Caco-2 (cell line): ENCODE data around the gene ASTN1. TPM values are rescaled to one million over a fixed set of nuclear protein-coding genes. Genes with fewer than 3 reads are reported as not detected.

ENCODE experiments used
- BruUV-seq: library from RNA; stranded (reverse); fragments of 400-500 nt; replicated peaks from 2 replicates; lab custom pipeline; 2021; lab: Mats Ljungman, UMichigan
- CTCF ChIA-PET: fragments of 300-600 bp; sonication (Branson Sonifier 250); formaldehyde crosslinking; loops from one replicate; lab custom pipeline; 2022; ENCODE audit warnings: antibody characterized with exemption; lab: Charles Lee
- POLR2A ChIA-PET: fragments of 300-600 bp; sonication (Branson Sonifier 250); formaldehyde crosslinking; loops from one replicate; lab custom pipeline; 2022; ENCODE audit warnings: antibody characterized with exemption; lab: Charles Lee
- DNase-seq, 2 experiments: peaks; one replicate each; pipeline versions ENCODE4 v3.0.0 to v3.0.0-alpha.2; 2020 to 2022
- H3K27me3 ChIP-seq: replicated peaks from 2 replicates; pipeline ENCODE4 v1.6.0; 2011; ENCODE audit warnings: low read length; ENCODE audit not compliant: control insufficient read depth, insufficient read depth
- H3K36me3 ChIP-seq: 2 replicates; pipeline ENCODE4 v1.5.1; 2011; ENCODE audit warnings: low read length; ENCODE audit not compliant: control insufficient read depth, insufficient read depth
- H3K4me1 ChIP-seq: fragments of 250-450 bp; sonication (Bioruptor Pico); 2 replicates; pipeline ENCODE4 v1.5.1; 2020; ENCODE audit warnings: mild to moderate bottlenecking
- H3K4me3 ChIP-seq: 2 replicates; pipeline ENCODE4 v1.5.1; 2011; ENCODE audit warnings: low read depth, mild to moderate bottlenecking, control low read depth, low read length
- H3K9me3 ChIP-seq: fragments of 250-450 bp; sonication (Bioruptor Pico); 2 replicates; pipeline ENCODE4 v1.5.1; 2020; ENCODE audit warnings: mild to moderate bottlenecking, moderate library complexity
- H3K27ac Mint-ChIP-seq: one replicate; pipeline ENCODE4 v1.8.0; 2022; ENCODE audit warnings: mixed read lengths; ENCODE audit not compliant: unreplicated experiment
- H3K27me3 Mint-ChIP-seq: one replicate; pipeline ENCODE4 v1.8.0; 2022; ENCODE audit warnings: mixed read lengths; ENCODE audit not compliant: insufficient read depth, unreplicated experiment
- H3K36me3 Mint-ChIP-seq: one replicate; pipeline ENCODE4 v1.8.0; 2022; ENCODE audit warnings: mild to moderate bottlenecking, mixed read lengths; ENCODE audit not compliant: insufficient read depth, unreplicated experiment
- H3K4me1 Mint-ChIP-seq: one replicate; pipeline ENCODE4 v1.8.0; 2022; ENCODE audit warnings: low read depth, mixed read lengths; ENCODE audit not compliant: unreplicated experiment
- H3K4me3 Mint-ChIP-seq: one replicate; pipeline ENCODE4 v1.8.0; 2022; ENCODE audit warnings: mild to moderate bottlenecking, moderate library complexity, mixed read lengths; ENCODE audit not compliant: unreplicated experiment
- H3K9me3 Mint-ChIP-seq: one replicate; pipeline ENCODE4 v1.8.0; 2022; ENCODE audit warnings: mixed read lengths; ENCODE audit not compliant: unreplicated experiment
- CTCF ChIP-seq, 2 experiments: fragments of 200-600 bp in 1 of 2; IDR thresholded peaks; 1 replicate in 1 of 2; 2 replicates in 1 of 2; pipeline versions ENCODE4 v1.5.1 to v1.8.0; 2011 to 2022; ENCODE audit warnings: antibody characterized with exemption in 1 of 2, control low read depth in 1 of 2, inconsistent platforms in 1 of 2, low read depth in 1 of 2, low read length in 1 of 2, mild to moderate bottlenecking in 1 of 2, moderate library complexity in 1 of 2; ENCODE audit not compliant: insufficient read depth in 1 of 2, severe bottlenecking in 1 of 2, unreplicated experiment in 1 of 2
- intact Hi-C: fragments of 100-400 bp; cut with micrococcal nuclease; formaldehyde crosslinking; loops from one replicate; pipeline ENCODE4 v1.10.0; 2022; ENCODE audit not compliant: unreplicated experiment
- total RNA-seq: library from RNA; stranded (reverse); gene quantifications from 2 replicates; pipeline ENCODE4 v1.2.3, GENCODE V29; 2022

The ASTN1 gene
- total RNA-seq, 1 experiment from 2014 or later = not detected

- POLR2A ChIA-PET = no interaction called here
- Histone ChIP-seq H3K27me3 (no peaks in the 10 kb centered on the region), H3K9me3 (no peaks in the 10 kb centered on the region), H3K4me1 (no peaks in the 10 kb centered on the region), H3K36me3 (no peaks in the 10 kb centered on the region), H3K4me3 (no peak overlapping the region)
- H3K9me3 Mint-ChIP-seq = no peaks in the 10 kb centered on the region
- no peaks in the 10 kb centered on the region for H3K36me3 Mint-ChIP-seq
- H3K4me3 Mint-ChIP-seq = no peak overlapping the region
- intact Hi-C loops = no loop called here
- TF ChIP-seq CTCF (IDR thresholded peaks at IDR 0.05; ENCODE audit: insufficient read depth in 1 of 2, low read depth in 1 of 2, low read length in 1 of 2, severe bottlenecking in 1 of 2, unreplicated experiment in 1 of 2) = no peak
- H3K4me1 Mint-ChIP-seq = no peaks in the 10 kb centered on the region
- H3K27ac Mint-ChIP-seq = no peak overlapping the region
- BruUV-seq = no TSS peak
- CTCF ChIA-PET = no interaction called here
- DNase-seq = no peak
- H3K27me3 Mint-ChIP-seq = peaks cover 21% of the 10 kb centered on the region
Measured at GRCh38 chr1:176847052-176847451, 317.5 kb downstream of the ASTN1 start.

GRCh38 chr1:176843352-176844297, 320.9 kb downstream of the ASTN1 start:
- CTCF ChIA-PET = no interaction called here
- Mint-ChIP-seq H3K4me1 (no peaks in the 10 kb centered on the region), H3K4me3 (no peak overlapping the region), H3K9me3 (no peaks in the 10 kb centered on the region), H3K36me3 (no peaks in the 10 kb centered on the region), H3K27ac (no peak overlapping the region), H3K27me3 (peaks cover 15% of the 10 kb centered on the region)
- POLR2A ChIA-PET = no interaction called here
- Histone ChIP-seq H3K27me3 (no peaks in the 10 kb centered on the region), H3K4me1 (no peaks in the 10 kb centered on the region), H3K36me3 (no peaks in the 10 kb centered on the region), H3K4me3 (no peak overlapping the region), H3K9me3 (no peaks in the 10 kb centered on the region)
- BruUV-seq = no TSS peak
- DNase-seq = peak in 1 of 2 experiments; percentile 44
- TF ChIP-seq CTCF (IDR thresholded peaks at IDR 0.05; ENCODE audit: insufficient read depth in 1 of 2, low read depth in 1 of 2, low read length in 1 of 2, severe bottlenecking in 1 of 2, unreplicated experiment in 1 of 2) = peak; percentile 43 to 51
- intact Hi-C loops = loop anchor here (1.0 kb wide), 2 partner anchors 152 to 284 kb away; no protein-coding TSS in a partner anchor

GRCh38 chr1:176841238-176841637, 323.3 kb downstream of the ASTN1 start:
- H3K36me3 ChIP-seq = no peaks in the 10 kb centered on the region
- Mint-ChIP-seq H3K36me3 (no peaks in the 10 kb centered on the region), H3K4me3 (no peak overlapping the region), H3K27me3 (peaks cover 15% of the 10 kb centered on the region), H3K4me1 (no peaks in the 10 kb centered on the region), H3K9me3 (no peaks in the 10 kb centered on the region), H3K27ac (no peak overlapping the region)
- POLR2A ChIA-PET = no interaction called here
- no peak for TF ChIP-seq CTCF (IDR thresholded peaks at IDR 0.05; ENCODE audit: insufficient read depth in 1 of 2, low read depth in 1 of 2, low read length in 1 of 2, severe bottlenecking in 1 of 2, unreplicated experiment in 1 of 2)
- intact Hi-C loops = no loop called here
- no TSS peak for BruUV-seq
- DNase-seq = no peak
- no peaks in the 10 kb centered on the region for H3K9me3 ChIP-seq
- no peaks in the 10 kb centered on the region for H3K4me1 ChIP-seq
- no peak overlapping the region for H3K4me3 ChIP-seq
- H3K27me3 ChIP-seq = no peaks in the 10 kb centered on the region
- CTCF ChIA-PET = no interaction called here
